ENCODE measurements around the gene PCDHGA12.

- TF ChIP-seq, protein P1, sequence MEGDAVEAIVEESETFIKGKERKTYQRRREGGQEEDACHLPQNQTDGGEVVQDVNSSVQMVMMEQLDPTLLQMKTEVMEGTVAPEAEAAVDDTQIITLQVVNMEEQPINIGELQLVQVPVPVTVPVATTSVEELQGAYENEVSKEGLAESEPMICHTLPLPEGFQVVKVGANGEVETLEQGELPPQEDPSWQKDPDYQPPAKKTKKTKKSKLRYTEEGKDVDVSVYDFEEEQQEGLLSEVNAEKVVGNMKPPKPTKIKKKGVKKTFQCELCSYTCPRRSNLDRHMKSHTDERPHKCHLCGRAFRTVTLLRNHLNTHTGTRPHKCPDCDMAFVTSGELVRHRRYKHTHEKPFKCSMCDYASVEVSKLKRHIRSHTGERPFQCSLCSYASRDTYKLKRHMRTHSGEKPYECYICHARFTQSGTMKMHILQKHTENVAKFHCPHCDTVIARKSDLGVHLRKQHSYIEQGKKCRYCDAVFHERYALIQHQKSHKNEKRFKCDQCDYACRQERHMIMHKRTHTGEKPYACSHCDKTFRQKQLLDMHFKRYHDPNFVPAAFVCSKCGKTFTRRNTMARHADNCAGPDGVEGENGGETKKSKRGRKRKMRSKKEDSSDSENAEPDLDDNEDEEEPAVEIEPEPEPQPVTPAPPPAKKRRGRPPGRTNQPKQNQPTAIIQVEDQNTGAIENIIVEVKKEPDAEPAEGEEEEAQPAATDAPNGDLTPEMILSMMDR (IDR thresholded peaks at IDR 0.05): no peak
- no peak for TF ChIP-seq EZH2 (IDR thresholded peaks at IDR 0.05; ENCODE audit: borderline replicate concordance, insufficient read depth, low read depth, low read length, poor library complexity, severe bottlenecking)
Observed at GRCh38 chr5:141431286-141431685, 979 bp downstream of the PCDHGA12 start.

Data from B cell (primary cell).